GM23338 (cell line): ENCODE data around the gene ABI3. TPM values are rescaled to one million over a fixed set of nuclear protein-coding genes. Genes with fewer than 3 reads are reported as not detected.

Source experiments
- ATAC-seq: fragments of 200-7000 bp; cut with Tn5 transposase; 3 replicates; pipeline ENCODE4 v1.9.1; 2020
- DNase-seq: peaks from one replicate; pipeline ENCODE4 v3.0.0-alpha.2; 2015; ENCODE audit warnings: low spot score
- H2AFZ ChIP-seq: fragments of 200-600 bp; sonication (generic); 2 replicates; pipeline ENCODE4 v1.8.0; 2016; ENCODE audit warnings: antibody characterized with exemption, mild to moderate bottlenecking, moderate library complexity
- H3F3A ChIP-seq: fragments of 200-600 bp; sonication (generic); replicated peaks from 2 replicates; pipeline ENCODE4 v1.8.0; 2017; ENCODE audit warnings: antibody characterized with exemption, mixed run types, low read depth
- H3K27ac ChIP-seq: fragments of 200-600 bp; sonication (generic); 2 replicates; pipeline ENCODE4 v1.6.1; 2016; ENCODE audit warnings: low read depth
- H3K27me3 ChIP-seq: fragments of 200-600 bp; sonication (generic); 2 replicates; pipeline ENCODE4 v1.8.0; 2016; ENCODE audit warnings: mild to moderate bottlenecking, mixed run types, moderate library complexity; ENCODE audit not compliant: insufficient read depth
- H3K36me3 ChIP-seq: fragments of 200-600 bp; sonication (generic); 2 replicates; pipeline ENCODE4 v1.8.0; 2016; ENCODE audit warnings: mild to moderate bottlenecking; ENCODE audit not compliant: insufficient read depth
- H3K4me1 ChIP-seq: fragments of 200-600 bp; sonication (generic); 2 replicates; pipeline ENCODE4 v1.8.0; 2016; ENCODE audit warnings: mild to moderate bottlenecking, moderate library complexity; ENCODE audit not compliant: insufficient read depth
- H3K4me2 ChIP-seq: fragments of 200-600 bp; sonication (generic); 2 replicates; pipeline ENCODE4 v1.7.1; 2017; ENCODE audit warnings: mixed run types
- H3K4me3 ChIP-seq: fragments of 200-600 bp; sonication (generic); 2 replicates; pipeline ENCODE4 v1.6.1; 2016; ENCODE audit warnings: mixed run types
- H3K79me2 ChIP-seq: fragments of 200-600 bp; sonication (generic); replicated peaks from 2 replicates; pipeline ENCODE4 v1.8.0; 2017; ENCODE audit warnings: mild to moderate bottlenecking; ENCODE audit not compliant: insufficient read depth
- H3K9me2 ChIP-seq: fragments of 200-600 bp; sonication (generic); 2 replicates; pipeline ENCODE4 v1.8.0; 2017; ENCODE audit not compliant: insufficient read depth
- H4K20me1 ChIP-seq: fragments of 200-600 bp; sonication (generic); replicated peaks from 2 replicates; pipeline ENCODE4 v1.8.0; 2017; ENCODE audit warnings: mild to moderate bottlenecking; ENCODE audit not compliant: insufficient read depth
- H3K27ac Mint-ChIP-seq: 2 replicates; pipeline ENCODE4 v1.8.0; 2020; ENCODE audit warnings: inconsistent platforms, mild to moderate bottlenecking, moderate library complexity, mixed read lengths
- H3K27me3 Mint-ChIP-seq: 3 replicates; pipeline ENCODE4 v1.8.0; 2022; ENCODE audit warnings: low read depth, mild to moderate bottlenecking, moderate library complexity, mixed read lengths, inconsistent platforms; ENCODE audit not compliant: insufficient read depth, poor library complexity
- H3K36me3 Mint-ChIP-seq: 3 replicates; pipeline ENCODE4 v1.8.0; 2021; ENCODE audit warnings: low read depth, mild to moderate bottlenecking, inconsistent platforms, moderate library complexity, mixed read lengths
- H3K4me1 Mint-ChIP-seq: 3 replicates; pipeline ENCODE4 v1.8.0; 2020; ENCODE audit warnings: mild to moderate bottlenecking, inconsistent platforms, mixed read lengths
- H3K4me3 Mint-ChIP-seq: 3 replicates; pipeline ENCODE4 v1.8.0; 2021; ENCODE audit warnings: moderate library complexity, mild to moderate bottlenecking, inconsistent platforms, mixed read lengths
- H3K9me3 Mint-ChIP-seq: 3 replicates; pipeline ENCODE4 v1.8.0; 2020; ENCODE audit warnings: moderate library complexity, mild to moderate bottlenecking, inconsistent platforms, mixed read lengths
- CREB1 ChIP-seq: fragments of 250-450 bp; sonication (Bioruptor Pico); IDR thresholded peaks from 2 replicates; pipeline ENCODE4 v1.5.0; 2020; ENCODE audit warnings: low read depth, mild to moderate bottlenecking, moderate library complexity
- ETS1 ChIP-seq: IDR thresholded peaks from 2 replicates; pipeline ENCODE4 v1.6.1; 2016; ENCODE audit warnings: antibody characterized with exemption
- EZH2 ChIP-seq: fragments of 200-600 bp; sonication (generic); IDR thresholded peaks from one replicate; pipeline ENCODE4 v1.8.0; 2017; ENCODE audit warnings: antibody characterized with exemption, mild to moderate bottlenecking, low read depth; ENCODE audit not compliant: unreplicated experiment
- EZH2phosphoT487 ChIP-seq: fragments of 200-600 bp; sonication (generic); IDR thresholded peaks from one replicate; pipeline ENCODE4 v1.8.1; 2018; ENCODE audit warnings: antibody characterized with exemption; ENCODE audit not compliant: unreplicated experiment
- JUNB ChIP-seq: IDR thresholded peaks from one replicate; pipeline ENCODE4 v1.6.1; 2016; ENCODE audit warnings: antibody characterized with exemption; ENCODE audit not compliant: unreplicated experiment
- NANOG ChIP-seq: IDR thresholded peaks from 2 replicates; pipeline ENCODE4 v1.6.1; 2016; ENCODE audit warnings: antibody characterized with exemption, borderline replicate concordance
- POLR2AphosphoS5 ChIP-seq: IDR thresholded peaks from 2 replicates; pipeline ENCODE4 v1.6.1; 2016; ENCODE audit warnings: antibody characterized with exemption, low read depth
- REST ChIP-seq: IDR thresholded peaks from one replicate; pipeline ENCODE4 v1.6.1; 2018; ENCODE audit warnings: antibody characterized with exemption; ENCODE audit not compliant: unreplicated experiment
- STAT1 ChIP-seq: IDR thresholded peaks from one replicate; pipeline ENCODE4 v1.6.1; 2016; ENCODE audit warnings: antibody characterized with exemption; ENCODE audit not compliant: unreplicated experiment
- ZNF114 ChIP-seq: fragments of 250-450 bp; sonication (Bioruptor Pico); IDR thresholded peaks from 2 replicates; pipeline ENCODE4 v1.5.0; 2020; ENCODE audit warnings: mild to moderate bottlenecking, moderate library complexity
- ZNF331 ChIP-seq: fragments of 250-450 bp; sonication (Bioruptor Pico); IDR thresholded peaks from 2 replicates; pipeline ENCODE4 v1.5.0; 2020; ENCODE audit warnings: low read depth, mild to moderate bottlenecking, moderate library complexity
- polyA plus RNA-seq: library from polyadenylated mRNA; unstranded; fragments of >200 nt; fragmentation: Nextera tagmentation; extraction: Ambion mirVana; gene quantifications from 2 replicates; pipeline ENCODE4 v1.2.1, GENCODE V29; 2016
- total RNA-seq: library from RNA; depleted of rRNA; stranded (reverse); fragments of >200 nt; shearing (Covaris generic); gene quantifications from 2 replicates; pipeline ENCODE4 v1.2.3, GENCODE V29; 2014
- TF ChIP-seq, protein P1 (sequence below), 2 experiments: fragments of 200-600 bp in 1 of 2; sonication (generic) in 1 of 2; conservative IDR thresholded peaks; 2 replicates each; pipeline versions ENCODE4 v1.5.1 to v1.6.1; 2016 to 2017; ENCODE audit warnings: antibody characterized with exemption in 2 of 2, low read depth in 2 of 2, mild to moderate bottlenecking in 2 of 2, moderate library complexity in 1 of 2
- TF ChIP-seq, protein P2 (sequence below): fragments of 250-450 bp; sonication (Bioruptor Pico); IDR thresholded peaks from 2 replicates; pipeline ENCODE4 v1.5.0; 2020; ENCODE audit warnings: mild to moderate bottlenecking, moderate library complexity

Gene ABI3
- total and polyA plus RNA-seq, 2 experiments from 2014 or later = 1.8 to 3.0 TPM

DNA sequence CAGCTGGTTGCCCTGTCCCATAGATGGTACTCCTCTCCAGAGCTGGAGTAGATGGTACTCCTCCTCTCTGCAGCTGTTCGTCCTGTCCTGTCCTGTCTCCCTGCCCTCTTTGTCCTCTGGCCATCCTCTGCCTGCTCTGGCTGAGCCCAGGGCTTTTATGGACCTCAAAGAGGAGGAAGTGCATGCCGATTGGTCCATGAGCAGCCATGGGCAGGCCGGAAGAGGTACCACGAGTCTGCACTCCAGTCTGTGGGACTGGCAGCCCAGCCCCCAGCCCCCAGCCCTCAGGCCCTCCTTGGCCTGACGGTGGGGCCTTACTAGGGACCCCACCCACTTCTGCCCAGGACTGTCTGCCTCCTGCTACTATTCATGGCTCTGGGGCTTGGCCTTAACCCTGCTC, 27.2 kb upstream of the ABI3 start:
- Histone ChIP-seq H2AFZ (no peak overlapping the region), H3K4me3 (no peak overlapping the region), H3K36me3 (0 out of 2 replicates have a peak, but pooled peaks cover 3% of the 10 kb centered on the region), H4K20me1 (no peaks in the 10 kb centered on the region), H3K79me2 (no peaks in the 10 kb centered on the region), H3F3A (no peaks in the 10 kb centered on the region), H3K4me1 (no peaks in the 10 kb centered on the region), H3K4me2 (no peak overlapping the region), H3K27me3 (no peaks in the 10 kb centered on the region), H3K27ac (no peak overlapping the region), H3K9me2 (no peaks in the 10 kb centered on the region)
- ATAC-seq (no peak), DNase-seq (no peak)
- no peak for TF ChIP-seq EZH2
- TF ChIP-seq EZH2phosphoT487 = no peak
- no peak for TF ChIP-seq REST
- no peak for TF ChIP-seq CREB1
- no peak for TF ChIP-seq ZNF331 (CRISPR knock-in tag)
- TF ChIP-seq, protein P1, sequence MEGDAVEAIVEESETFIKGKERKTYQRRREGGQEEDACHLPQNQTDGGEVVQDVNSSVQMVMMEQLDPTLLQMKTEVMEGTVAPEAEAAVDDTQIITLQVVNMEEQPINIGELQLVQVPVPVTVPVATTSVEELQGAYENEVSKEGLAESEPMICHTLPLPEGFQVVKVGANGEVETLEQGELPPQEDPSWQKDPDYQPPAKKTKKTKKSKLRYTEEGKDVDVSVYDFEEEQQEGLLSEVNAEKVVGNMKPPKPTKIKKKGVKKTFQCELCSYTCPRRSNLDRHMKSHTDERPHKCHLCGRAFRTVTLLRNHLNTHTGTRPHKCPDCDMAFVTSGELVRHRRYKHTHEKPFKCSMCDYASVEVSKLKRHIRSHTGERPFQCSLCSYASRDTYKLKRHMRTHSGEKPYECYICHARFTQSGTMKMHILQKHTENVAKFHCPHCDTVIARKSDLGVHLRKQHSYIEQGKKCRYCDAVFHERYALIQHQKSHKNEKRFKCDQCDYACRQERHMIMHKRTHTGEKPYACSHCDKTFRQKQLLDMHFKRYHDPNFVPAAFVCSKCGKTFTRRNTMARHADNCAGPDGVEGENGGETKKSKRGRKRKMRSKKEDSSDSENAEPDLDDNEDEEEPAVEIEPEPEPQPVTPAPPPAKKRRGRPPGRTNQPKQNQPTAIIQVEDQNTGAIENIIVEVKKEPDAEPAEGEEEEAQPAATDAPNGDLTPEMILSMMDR (conservative IDR thresholded peaks at IDR 0.05; ENCODE audit: low read depth in 2 of 2) = no peak
- no peak for TF ChIP-seq STAT1
- no peak for TF ChIP-seq ZNF114 (CRISPR knock-in tag)
- TF ChIP-seq, protein P2, sequence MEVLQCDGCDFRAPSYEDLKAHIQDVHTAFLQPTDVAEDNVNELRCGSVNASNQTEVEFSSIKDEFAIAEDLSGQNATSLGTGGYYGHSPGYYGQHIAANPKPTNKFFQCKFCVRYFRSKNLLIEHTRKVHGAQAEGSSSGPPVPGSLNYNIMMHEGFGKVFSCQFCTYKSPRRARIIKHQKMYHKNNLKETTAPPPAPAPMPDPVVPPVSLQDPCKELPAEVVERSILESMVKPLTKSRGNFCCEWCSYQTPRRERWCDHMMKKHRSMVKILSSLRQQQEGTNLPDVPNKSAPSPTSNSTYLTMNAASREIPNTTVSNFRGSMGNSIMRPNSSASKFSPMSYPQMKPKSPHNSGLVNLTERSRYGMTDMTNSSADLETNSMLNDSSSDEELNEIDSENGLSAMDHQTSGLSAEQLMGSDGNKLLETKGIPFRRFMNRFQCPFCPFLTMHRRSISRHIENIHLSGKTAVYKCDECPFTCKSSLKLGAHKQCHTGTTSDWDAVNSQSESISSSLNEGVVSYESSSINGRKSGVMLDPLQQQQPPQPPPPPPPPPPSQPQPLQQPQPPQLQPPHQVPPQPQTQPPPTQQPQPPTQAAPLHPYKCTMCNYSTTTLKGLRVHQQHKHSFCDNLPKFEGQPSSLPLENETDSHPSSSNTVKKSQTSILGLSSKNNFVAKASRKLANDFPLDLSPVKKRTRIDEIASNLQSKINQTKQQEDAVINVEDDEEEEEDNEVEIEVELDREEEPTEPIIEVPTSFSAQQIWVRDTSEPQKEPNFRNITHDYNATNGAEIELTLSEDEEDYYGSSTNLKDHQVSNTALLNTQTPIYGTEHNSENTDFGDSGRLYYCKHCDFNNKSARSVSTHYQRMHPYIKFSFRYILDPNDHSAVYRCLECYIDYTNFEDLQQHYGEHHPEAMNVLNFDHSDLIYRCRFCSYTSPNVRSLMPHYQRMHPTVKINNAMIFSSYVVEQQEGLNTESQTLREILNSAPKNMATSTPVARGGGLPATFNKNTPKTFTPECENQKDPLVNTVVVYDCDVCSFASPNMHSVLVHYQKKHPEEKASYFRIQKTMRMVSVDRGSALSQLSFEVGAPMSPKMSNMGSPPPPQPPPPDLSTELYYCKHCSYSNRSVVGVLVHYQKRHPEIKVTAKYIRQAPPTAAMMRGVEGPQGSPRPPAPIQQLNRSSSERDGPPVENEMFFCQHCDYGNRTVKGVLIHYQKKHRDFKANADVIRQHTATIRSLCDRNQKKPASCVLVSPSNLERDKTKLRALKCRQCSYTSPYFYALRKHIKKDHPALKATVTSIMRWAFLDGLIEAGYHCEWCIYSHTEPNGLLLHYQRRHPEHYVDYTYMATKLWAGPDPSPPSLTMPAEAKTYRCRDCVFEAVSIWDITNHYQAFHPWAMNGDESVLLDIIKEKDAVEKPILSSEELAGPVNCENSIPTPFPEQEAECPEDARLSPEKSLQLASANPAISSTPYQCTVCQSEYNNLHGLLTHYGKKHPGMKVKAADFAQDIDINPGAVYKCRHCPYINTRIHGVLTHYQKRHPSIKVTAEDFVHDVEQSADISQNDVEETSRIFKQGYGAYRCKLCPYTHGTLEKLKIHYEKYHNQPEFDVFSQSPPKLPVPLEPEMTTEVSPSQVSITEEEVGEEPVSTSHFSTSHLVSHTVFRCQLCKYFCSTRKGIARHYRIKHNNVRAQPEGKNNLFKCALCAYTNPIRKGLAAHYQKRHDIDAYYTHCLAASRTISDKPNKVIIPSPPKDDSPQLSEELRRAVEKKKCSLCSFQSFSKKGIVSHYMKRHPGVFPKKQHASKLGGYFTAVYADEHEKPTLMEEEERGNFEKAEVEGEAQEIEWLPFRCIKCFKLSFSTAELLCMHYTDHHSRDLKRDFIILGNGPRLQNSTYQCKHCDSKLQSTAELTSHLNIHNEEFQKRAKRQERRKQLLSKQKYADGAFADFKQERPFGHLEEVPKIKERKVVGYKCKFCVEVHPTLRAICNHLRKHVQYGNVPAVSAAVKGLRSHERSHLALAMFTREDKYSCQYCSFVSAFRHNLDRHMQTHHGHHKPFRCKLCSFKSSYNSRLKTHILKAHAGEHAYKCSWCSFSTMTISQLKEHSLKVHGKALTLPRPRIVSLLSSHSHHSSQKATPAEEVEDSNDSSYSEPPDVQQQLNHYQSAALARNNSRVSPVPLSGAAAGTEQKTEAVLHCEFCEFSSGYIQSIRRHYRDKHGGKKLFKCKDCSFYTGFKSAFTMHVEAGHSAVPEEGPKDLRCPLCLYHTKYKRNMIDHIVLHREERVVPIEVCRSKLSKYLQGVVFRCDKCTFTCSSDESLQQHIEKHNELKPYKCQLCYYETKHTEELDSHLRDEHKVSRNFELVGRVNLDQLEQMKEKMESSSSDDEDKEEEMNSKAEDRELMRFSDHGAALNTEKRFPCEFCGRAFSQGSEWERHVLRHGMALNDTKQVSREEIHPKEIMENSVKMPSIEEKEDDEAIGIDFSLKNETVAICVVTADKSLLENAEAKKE (CRISPR knock-in tag) = no peak
- TF ChIP-seq POLR2AphosphoS5 = no peak
- no peak for TF ChIP-seq JUNB
- no peak for TF ChIP-seq ETS1
- TF ChIP-seq NANOG = no peak
- Mint-ChIP-seq H3K27me3 (no peaks in the 10 kb centered on the region), H3K27ac (no peak overlapping the region), H3K4me1 (no peaks in the 10 kb centered on the region), H3K9me3 (peaks cover 44% of the 10 kb centered on the region), H3K4me3 (no peak overlapping the region), H3K36me3 (peaks cover 20% of the 10 kb centered on the region)
